Brain microvascular endothelial cell (primary cell): ENCODE results near the gene SLC22A13.

Source experiments
- DNase-seq: peaks from one replicate; pipeline ENCODE4 v3.0.0-alpha.2; 2020
- H3K27ac ChIP-seq: fragments of 250-450 bp; sonication (Bioruptor Pico); 2 replicates; pipeline ENCODE4 v1.5.1; 2020; ENCODE audit warnings: mild to moderate bottlenecking, moderate library complexity
- H3K27me3 ChIP-seq: fragments of 250-450 bp; sonication (Bioruptor Pico); replicated peaks from 2 replicates; pipeline ENCODE4 v1.5.1; 2020; ENCODE audit warnings: mild to moderate bottlenecking
- H3K36me3 ChIP-seq: fragments of 250-450 bp; sonication (Bioruptor Pico); replicated peaks from 2 replicates; pipeline ENCODE4 v1.5.1; 2020; ENCODE audit warnings: mild to moderate bottlenecking
- H3K4me3 ChIP-seq: 2 replicates; pipeline ENCODE4 v1.5.1; 2011; ENCODE audit warnings: low read depth, mild to moderate bottlenecking, control low read depth, low read length, moderate library complexity
- in situ Hi-C: cut with HindIII; loops from 2 replicates; pipeline ENCODE4 v1.10.0; 2017; ENCODE audit warnings: low sequenced_read_pairs, low pct_ligation_motif_present
- TF ChIP-seq, protein P1 (sequence below): IDR thresholded peaks from 2 replicates; pipeline ENCODE4 v1.5.1; 2011; ENCODE audit warnings: low read depth, mild to moderate bottlenecking, moderate library complexity, low read length, control low read depth, inconsistent platforms; ENCODE audit errors: missing control alignments

SLC22A13 gene

DNA sequence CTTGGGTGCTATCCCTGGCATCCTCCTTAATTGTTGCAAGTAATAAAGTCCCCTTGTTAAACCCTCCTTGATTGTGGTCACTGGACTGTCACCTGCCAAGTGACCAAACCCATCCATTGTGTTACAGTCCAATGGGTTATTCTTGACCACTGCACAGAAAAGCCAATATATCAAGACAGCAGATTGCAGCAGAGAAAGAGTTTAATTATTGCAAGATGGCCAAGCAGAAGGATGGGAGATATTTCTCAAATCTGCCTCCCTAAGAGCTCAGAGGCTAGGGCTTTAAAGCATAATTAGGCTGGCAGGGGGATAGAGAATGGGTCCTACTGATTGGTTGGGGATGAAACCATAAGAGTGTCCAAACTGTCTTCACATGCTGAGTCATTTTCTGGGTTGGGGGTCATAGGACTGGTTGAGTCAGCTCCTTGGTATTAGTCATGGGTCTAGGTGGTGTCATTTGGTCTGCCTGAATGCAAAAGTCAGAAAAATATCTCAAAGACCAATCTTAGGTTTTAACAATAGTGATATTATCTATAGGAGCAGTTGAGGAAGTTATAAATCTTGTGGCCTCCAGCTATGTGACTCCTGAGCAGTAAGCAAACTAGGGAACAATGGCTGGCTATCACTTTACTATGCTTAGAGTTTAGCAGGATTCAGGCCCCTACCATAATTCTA lies 61.9 kb downstream of the SLC22A13 start:
- TF ChIP-seq, protein P1, sequence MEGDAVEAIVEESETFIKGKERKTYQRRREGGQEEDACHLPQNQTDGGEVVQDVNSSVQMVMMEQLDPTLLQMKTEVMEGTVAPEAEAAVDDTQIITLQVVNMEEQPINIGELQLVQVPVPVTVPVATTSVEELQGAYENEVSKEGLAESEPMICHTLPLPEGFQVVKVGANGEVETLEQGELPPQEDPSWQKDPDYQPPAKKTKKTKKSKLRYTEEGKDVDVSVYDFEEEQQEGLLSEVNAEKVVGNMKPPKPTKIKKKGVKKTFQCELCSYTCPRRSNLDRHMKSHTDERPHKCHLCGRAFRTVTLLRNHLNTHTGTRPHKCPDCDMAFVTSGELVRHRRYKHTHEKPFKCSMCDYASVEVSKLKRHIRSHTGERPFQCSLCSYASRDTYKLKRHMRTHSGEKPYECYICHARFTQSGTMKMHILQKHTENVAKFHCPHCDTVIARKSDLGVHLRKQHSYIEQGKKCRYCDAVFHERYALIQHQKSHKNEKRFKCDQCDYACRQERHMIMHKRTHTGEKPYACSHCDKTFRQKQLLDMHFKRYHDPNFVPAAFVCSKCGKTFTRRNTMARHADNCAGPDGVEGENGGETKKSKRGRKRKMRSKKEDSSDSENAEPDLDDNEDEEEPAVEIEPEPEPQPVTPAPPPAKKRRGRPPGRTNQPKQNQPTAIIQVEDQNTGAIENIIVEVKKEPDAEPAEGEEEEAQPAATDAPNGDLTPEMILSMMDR = no peak
- H3K4me3 ChIP-seq = no peak overlapping the region
- H3K27me3 ChIP-seq = no peaks in the 10 kb centered on the region
- in situ Hi-C loops = no loop called here
- H3K27ac ChIP-seq = no peak overlapping the region
- H3K36me3 ChIP-seq = no peaks in the 10 kb centered on the region
- DNase-seq = peak; percentile 77
